ENCODE data around the gene LARP6. TPM values are rescaled to one million over a fixed set of nuclear protein-coding genes. Genes with fewer than 3 reads are reported as not detected.

The LARP6 gene
- total RNA-seq, 3 donors from 2014 or later (not counting 1 experiment from before 2014, with no cell fraction given) = not detected

- Mint-ChIP-seq H3K27me3 (ENCODE audit: low read depth in 2 of 2) (peaks cover 3 to 10% of the 10 kb centered on the region in 2 donors), H3K9me3 (no peaks in the 10 kb centered on the region)
- no peak for TF ChIP-seq CTCF (IDR thresholded peaks at IDR 0.05)
Measured at GRCh38 chr15:70796516-70797310, 57.2 kb downstream of the LARP6 start.

GRCh38 chr15:70795311-70795665 lies 58.7 kb downstream of the LARP6 start:
- no peaks in the 10 kb centered on the region for H3K9me3 Mint-ChIP-seq
- no peaks in the 10 kb centered on the region for H3K36me3 ChIP-seq (ENCODE audit: control insufficient read depth, insufficient read depth, low read length)
- no peak overlapping the region for H3K27ac ChIP-seq (ENCODE audit: low read length)
- no peaks in the 10 kb centered on the region for H3K36me3 Mint-ChIP-seq
- intact Hi-C loops (cut with micrococcal nuclease) = no loop called here
- no peaks in the 10 kb centered on the region for H3K4me1 ChIP-seq (ENCODE audit: control insufficient read depth, insufficient read depth, low read length)
- DNase-seq (no peak), ATAC-seq (no peak)
- H3K27me3 ChIP-seq (ENCODE audit: control insufficient read depth, insufficient read depth, low read length) = no peaks in the 10 kb centered on the region
- H3K4me3 Mint-ChIP-seq = no peak overlapping the region
- 78% methylated on average over 2 of the region's 2 CpGs for WGBS (ENCODE audit: insufficient coverage)
- H3K27ac Mint-ChIP-seq = no peak overlapping the region
- H3K9me3 ChIP-seq (ENCODE audit: control insufficient read depth, insufficient read depth, low read length) = no peaks in the 10 kb centered on the region
- no peak for TF ChIP-seq CTCF (IDR thresholded peaks at IDR 0.05)
- peaks cover 3 to 13% of the 10 kb centered on the region in 2 donors for H3K27me3 Mint-ChIP-seq (ENCODE audit: low read depth in 2 of 2)
- no peaks in the 10 kb centered on the region for H3K4me1 Mint-ChIP-seq
- H3K4me3 ChIP-seq (ENCODE audit: low read length) = no peak overlapping the region

More at GRCh38 chr15:70796516-70797310, 57.2 kb downstream of the LARP6 start:
- Mint-ChIP-seq H3K27ac (no peak overlapping the region), H3K36me3 (no peaks in the 10 kb centered on the region), H3K4me3 (no peak overlapping the region), H3K4me1 (no peaks in the 10 kb centered on the region)
- H3K36me3 ChIP-seq (ENCODE audit: control insufficient read depth, insufficient read depth, low read length) = no peaks in the 10 kb centered on the region
- H3K4me3 ChIP-seq (ENCODE audit: low read length) = no peak overlapping the region
- no peaks in the 10 kb centered on the region for H3K9me3 ChIP-seq (ENCODE audit: control insufficient read depth, insufficient read depth, low read length)
- WGBS (ENCODE audit: insufficient coverage) = 91% methylated on average over 14 of the region's 14 CpGs
- DNase-seq = no peak
- no peaks in the 10 kb centered on the region for H3K27me3 ChIP-seq (ENCODE audit: control insufficient read depth, insufficient read depth, low read length)
- intact Hi-C loops (cut with micrococcal nuclease) = no loop called here
- no peaks in the 10 kb centered on the region for H3K4me1 ChIP-seq (ENCODE audit: control insufficient read depth, insufficient read depth, low read length)
- H3K27ac ChIP-seq (ENCODE audit: low read length) = no peak overlapping the region
- no peak for ATAC-seq

GRCh38 chr15:70794596-70795310 lies 59.2 kb downstream of the LARP6 start:
- H3K9me3 ChIP-seq (ENCODE audit: control insufficient read depth, insufficient read depth, low read length) = no peaks in the 10 kb centered on the region
- no peak overlapping the region for H3K4me3 ChIP-seq (ENCODE audit: low read length)
- no peaks in the 10 kb centered on the region for H3K36me3 ChIP-seq (ENCODE audit: control insufficient read depth, insufficient read depth, low read length)
- no peak for TF ChIP-seq CTCF (IDR thresholded peaks at IDR 0.05)
- DNase-seq = no peak
- no peaks in the 10 kb centered on the region for H3K4me1 ChIP-seq (ENCODE audit: control insufficient read depth, insufficient read depth, low read length)
- intact Hi-C loops (cut with micrococcal nuclease) = no loop called here
- Mint-ChIP-seq H3K27ac (no peak overlapping the region), H3K9me3 (no peaks in the 10 kb centered on the region), H3K4me1 (no peaks in the 10 kb centered on the region), H3K4me3 (no peak overlapping the region), H3K36me3 (no peaks in the 10 kb centered on the region), H3K27me3 (ENCODE audit: low read depth in 2 of 2) (peaks cover 3 to 13% of the 10 kb centered on the region in 2 donors)
- WGBS (ENCODE audit: insufficient coverage) = 85% methylated on average over 11 of the region's 12 CpGs
- H3K27me3 ChIP-seq (ENCODE audit: control insufficient read depth, insufficient read depth, low read length) = no peaks in the 10 kb centered on the region
- ATAC-seq = no peak
- no peak overlapping the region for H3K27ac ChIP-seq (ENCODE audit: low read length)

Data from natural killer cell (primary cell).